H1 (cell line): ENCODE measurements around the gene ADAM12. TPM values are rescaled to one million over a fixed set of nuclear protein-coding genes. Genes with fewer than 3 reads are reported as not detected.

ENCODE experiments used
- TCF12 ChIP-seq: IDR thresholded peaks from 2 replicates; pipeline ENCODE4 v1.6.1; 2011; ENCODE audit warnings: low read depth, mild to moderate bottlenecking, low read length
- polyA plus RNA-seq, 7 experiments: library from polyadenylated mRNA; depleted of rRNA in 3 of 7; stranded (reverse) in 5 of 7; unstranded in 2 of 7; fragments of >200 nt in 5 of 7; fragments of 200-250 nt in 2 of 7; gene quantifications; 1 replicate in 5 of 7; 2 replicates in 1 of 7; 4 replicates in 1 of 7; pipeline versions ENCODE4 v1.2.1 to v1.2.3, GENCODE V29; 2011 to 2013; ENCODE audit warnings: missing spikeins in 2 of 7, mixed read lengths in 2 of 7
- total RNA-seq: library from RNA; stranded (reverse); fragmentation: NEBNext Ultra II Directional; extraction: Animal tissue kit (Norgen Biotek cat#: 25700); gene quantifications from 2 replicates; pipeline ENCODE4 v1.2.1, GENCODE V29; 2021

ADAM12 gene
- total and polyA plus RNA-seq, 2 of the 8 experiments (the other 6 are each of a cell fraction or from before 2014, with no cell fraction given), result 0.07 to 0.17 TPM

DNA sequence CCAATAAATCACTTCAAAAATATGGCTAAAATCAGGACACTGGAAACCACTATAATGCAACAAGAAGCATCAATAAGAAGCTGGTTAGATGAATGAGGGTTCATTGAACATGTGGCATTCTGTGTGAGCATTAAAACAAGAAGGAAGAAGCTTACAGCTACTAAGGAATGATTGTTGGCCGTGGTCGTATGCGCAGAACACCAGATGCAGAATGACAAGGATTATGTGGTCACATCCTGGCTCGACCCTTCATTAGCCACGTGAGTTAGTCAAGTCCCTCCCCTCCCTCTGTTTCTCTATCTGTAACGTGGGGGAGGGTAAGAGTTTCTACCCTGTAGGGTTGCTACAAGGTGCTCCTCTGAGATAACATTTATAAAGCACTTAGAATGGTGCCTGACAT is 174.3 kb downstream of the ADAM12 start (continued):
- TF ChIP-seq TCF12, result no peak
